Measurements from ENCODE around the gene CPNE1. TPM values are rescaled to one million over a fixed set of nuclear protein-coding genes. Genes with fewer than 3 reads are reported as not detected.

CPNE1 gene
- total and polyA plus RNA-seq, 12 donors = 25.8 to 114 (median 53.7) TPM

- peak overlapping the region; percentile 32 to 58 (median 50) for H3K4me3 ChIP-seq
- H3K4me1 ChIP-seq = peaks cover 0 to 18% (median 17%) of the 10 kb centered on the region in 9 donors
- no peaks in the 10 kb centered on the region for H3K9me3 ChIP-seq
- TF ChIP-seq CTCF (IDR thresholded peaks at IDR 0.05) = no peak
- no peak overlapping the region for H3K27ac ChIP-seq
- intact Hi-C loops (cut with DNase I) = loop anchor here in 1 of 10 donors (10.0 kb wide), 1 partner anchor 284 kb away; no protein-coding TSS in a partner anchor
- DNase-seq (no peak), ATAC-seq (no peak)
- H3K27me3 ChIP-seq = peaks cover 0 to 35% (median 21%) of the 10 kb centered on the region in 7 donors
- H3K36me3 ChIP-seq = no peaks in the 10 kb centered on the region
- 30 to 32% methylated on average over 34 of the region's 34 CpGs for WGBS, 2 donors
Measured at GRCh38 chr20:35600176-35600992, 64.3 kb downstream of the CPNE1 start.

- TF ChIP-seq CTCF (IDR thresholded peaks at IDR 0.05) = no peak
- DNase-seq = no peak
- intact Hi-C loops (cut with DNase I) = loop anchor here in 1 of 10 donors (10.0 kb wide), 1 partner anchor 285 kb away; no protein-coding TSS in a partner anchor
- 92 to 93% methylated on average over 9 of the region's 9 CpGs for WGBS, 2 donors
- no peak overlapping the region for H3K27ac ChIP-seq
- H3K36me3 ChIP-seq = no peaks in the 10 kb centered on the region
- peaks cover 0 to 35% (median 21%) of the 10 kb centered on the region in 7 donors for H3K27me3 ChIP-seq
- peaks cover 0 to 18% (median 17%) of the 10 kb centered on the region in 9 donors for H3K4me1 ChIP-seq
- no peaks in the 10 kb centered on the region for H3K9me3 ChIP-seq
- H3K4me3 ChIP-seq = no peak overlapping the region
- no peak for ATAC-seq
Measured at GRCh38 chr20:35599776-35600120, 65.0 kb downstream of the CPNE1 start.

- DNase-seq (no peak), ATAC-seq (no peak)
- intact Hi-C loops (cut with DNase I) = no loop called here
- H3K36me3 ChIP-seq = no peaks in the 10 kb centered on the region
- peaks cover 0 to 18% (median 17%) of the 10 kb centered on the region in 9 donors for H3K4me1 ChIP-seq
- no peaks in the 10 kb centered on the region for H3K9me3 ChIP-seq
- WGBS, 2 donors = 83 to 85% methylated on average over 22 of the region's 22 CpGs
- TF ChIP-seq CTCF (IDR thresholded peaks at IDR 0.05) = no peak
- H3K4me3 ChIP-seq = no peak overlapping the region
- H3K27me3 ChIP-seq = peaks cover 0 to 35% (median 21%) of the 10 kb centered on the region in 7 donors
- H3K27ac ChIP-seq = no peak overlapping the region
Measured at GRCh38 chr20:35598899-35599775, 65.6 kb downstream of the CPNE1 start.

GRCh38 chr20:35598476-35598875, 66.2 kb downstream of the CPNE1 start:
- Histone ChIP-seq H3K4me1 (peaks cover 0 to 18% (median 17%) of the 10 kb centered on the region in 9 donors), H3K4me3 (no peak overlapping the region), H3K27ac (no peak overlapping the region), H3K27me3 (peaks cover 0 to 35% (median 21%) of the 10 kb centered on the region in 7 donors), H3K36me3 (no peaks in the 10 kb centered on the region), H3K9me3 (no peaks in the 10 kb centered on the region)
- no peak for TF ChIP-seq CTCF (IDR thresholded peaks at IDR 0.05)
- no peak for DNase-seq
- 67 to 69% methylated on average over 7 of the region's 7 CpGs for WGBS, 2 donors
- no peak for ATAC-seq
- intact Hi-C loops (cut with DNase I) = no loop called here
